ENCODE measurements around the gene C16orf92.

- TF ChIP-seq POLR2A (IDR thresholded peaks at IDR 0.05; ENCODE audit: low read depth) (peak; percentile 4), CTCF (IDR thresholded peaks at IDR 0.05) (no peak), POLR2AphosphoS5 (IDR thresholded peaks at IDR 0.05) (peak; percentile 85 to 97), EP300 (IDR thresholded peaks at IDR 0.05) (no peak)
Observed at GRCh38 chr16:29995911-29996765, 26.9 kb upstream of the C16orf92 start, which contains the start of gene INO80E.

Measured in esophagus muscularis mucosa (tissue), 4 donors.